Stimulated activated CD8-positive, alpha-beta memory T cell treated with anti-CD3 and anti-CD28 coated beads, Interleukin-7, amount 100 ng/mL, for 4 hours (primary cell): ENCODE results near the gene PARVB.

Experiments used
- DNase-seq, 2 donors: peaks; one replicate each; pipeline ENCODE4 v3.0.0-alpha.2; 2020; ENCODE audit warnings: low read depth in 2 of 2

Gene PARVB

GRCh38 chr22:44024288-44024921, at the start of gene PARVB:
PARVB (plus strand) TSS chr22:44024302; CDS start chr22:44024340, 38 bp downstream.
- peak in 1 of 2 donors; percentile 7 for DNase-seq

- DNase-seq, result no peak
Observed at GRCh38 chr22:43975041-43975440, 49.1 kb upstream of the PARVB start.

- DNase-seq, result no peak
Observed at GRCh38 chr22:43976861-43977795, 47.0 kb upstream of the PARVB start.

GRCh38 chr22:43978558-43978957, 45.5 kb upstream of the PARVB start:
- DNase-seq, result no peak

GRCh38 chr22:43980579-43980978, 43.5 kb upstream of the PARVB start:
- DNase-seq, result no peak

- DNase-seq, result no peak
Observed at GRCh38 chr22:43980996-43981395, 43.1 kb upstream of the PARVB start.

- no peak for DNase-seq
Observed at GRCh38 chr22:43983808-43984207, 40.3 kb upstream of the PARVB start.

- no peak for DNase-seq
Observed at GRCh38 chr22:43985532-43985931, 38.6 kb upstream of the PARVB start.

GRCh38 chr22:43988116-43988820, 35.8 kb upstream of the PARVB start:
- DNase-seq, result no peak

GRCh38 chr22:43988960-43989359, 35.1 kb upstream of the PARVB start:
- DNase-seq, result no peak

- DNase-seq, result no peak
Observed at GRCh38 chr22:43990044-43990443, 34.1 kb upstream of the PARVB start.

- no peak for DNase-seq
Observed at GRCh38 chr22:43991316-43992020, 32.6 kb upstream of the PARVB start.

- no peak for DNase-seq
Observed at GRCh38 chr22:43992331-43992821, 31.7 kb upstream of the PARVB start.

GRCh38 chr22:43993072-43993760, 30.9 kb upstream of the PARVB start:
- peak; percentile 28 to 29 for DNase-seq

- no peak for DNase-seq
Observed at GRCh38 chr22:43994006-43994405, 30.1 kb upstream of the PARVB start.

GRCh38 chr22:43994416-43994815, 29.7 kb upstream of the PARVB start:
- DNase-seq, result no peak

GRCh38 chr22:43995057-43995685, 28.9 kb upstream of the PARVB start:
- no peak for DNase-seq

GRCh38 chr22:43995798-43996169, 28.3 kb upstream of the PARVB start:
- DNase-seq, result no peak

- peak; percentile 52 to 70 for DNase-seq
Observed at GRCh38 chr22:43996170-43996980, 27.7 kb upstream of the PARVB start.

GRCh38 chr22:43996981-43997265, 27.2 kb upstream of the PARVB start:
- DNase-seq, result no peak
